AG04449 (cell line): ENCODE data around the gene SEMA3F.

Source experiments
- CTCF ChIA-PET: fragments of 350-600 bp; formaldehyde crosslinking; extraction: SDS; loops from one replicate; lab custom pipeline; 2021; ENCODE audit warnings: antibody characterized with exemption; lab: Yijun Ruan, JAX
- POLR2A ChIA-PET: fragments of 400-600, 350-600 bp; formaldehyde crosslinking; extraction: SDS; loops from one replicate; lab custom pipeline; 2020; ENCODE audit warnings: antibody characterized with exemption, inconsistent platforms; lab: Yijun Ruan, JAX
- DNase-seq: peaks from one replicate; pipeline ENCODE4 v3.0.0-alpha.2; 2010; ENCODE audit warnings: low read depth, low spot score
- H3K4me3 ChIP-seq: 2 replicates; pipeline ENCODE4 v1.5.1; 2011; ENCODE audit warnings: low read depth, mild to moderate bottlenecking, control low read depth, low read length
- TF ChIP-seq, protein P1 (sequence below): IDR thresholded peaks from one replicate; pipeline ENCODE4 v1.5.1; 2011; ENCODE audit warnings: mild to moderate bottlenecking, moderate library complexity, low read length, control low read depth, inconsistent platforms; ENCODE audit not compliant: insufficient read depth; ENCODE audit errors: missing control alignments

Gene SEMA3F

GRCh38 chr3:50128001-50128400 lies 27.1 kb upstream of the SEMA3F start:
- POLR2A ChIA-PET = no interaction called here
- CTCF ChIA-PET = interaction anchor here (31.5 kb wide), 1 partner anchor 58 kb away, joined by 817 read pairs; the partner anchor contains the start of gene GNAT1
- TF ChIP-seq, protein P1, sequence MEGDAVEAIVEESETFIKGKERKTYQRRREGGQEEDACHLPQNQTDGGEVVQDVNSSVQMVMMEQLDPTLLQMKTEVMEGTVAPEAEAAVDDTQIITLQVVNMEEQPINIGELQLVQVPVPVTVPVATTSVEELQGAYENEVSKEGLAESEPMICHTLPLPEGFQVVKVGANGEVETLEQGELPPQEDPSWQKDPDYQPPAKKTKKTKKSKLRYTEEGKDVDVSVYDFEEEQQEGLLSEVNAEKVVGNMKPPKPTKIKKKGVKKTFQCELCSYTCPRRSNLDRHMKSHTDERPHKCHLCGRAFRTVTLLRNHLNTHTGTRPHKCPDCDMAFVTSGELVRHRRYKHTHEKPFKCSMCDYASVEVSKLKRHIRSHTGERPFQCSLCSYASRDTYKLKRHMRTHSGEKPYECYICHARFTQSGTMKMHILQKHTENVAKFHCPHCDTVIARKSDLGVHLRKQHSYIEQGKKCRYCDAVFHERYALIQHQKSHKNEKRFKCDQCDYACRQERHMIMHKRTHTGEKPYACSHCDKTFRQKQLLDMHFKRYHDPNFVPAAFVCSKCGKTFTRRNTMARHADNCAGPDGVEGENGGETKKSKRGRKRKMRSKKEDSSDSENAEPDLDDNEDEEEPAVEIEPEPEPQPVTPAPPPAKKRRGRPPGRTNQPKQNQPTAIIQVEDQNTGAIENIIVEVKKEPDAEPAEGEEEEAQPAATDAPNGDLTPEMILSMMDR = no peak
- H3K4me3 ChIP-seq = no peak overlapping the region
- DNase-seq = no peak

- TF ChIP-seq, protein P1 = no peak
- DNase-seq = no peak
- no peak overlapping the region for H3K4me3 ChIP-seq
- POLR2A ChIA-PET = no interaction called here
- CTCF ChIA-PET = interaction anchor here (1.4 to 31.5 kb wide), 3 partner anchors 9 to 56 kb away, joined by 4 to 817 read pairs (median 4); partner anchors contain the start of gene GNAT1
Observed at GRCh38 chr3:50130436-50130835, 24.7 kb upstream of the SEMA3F start.

DNA sequence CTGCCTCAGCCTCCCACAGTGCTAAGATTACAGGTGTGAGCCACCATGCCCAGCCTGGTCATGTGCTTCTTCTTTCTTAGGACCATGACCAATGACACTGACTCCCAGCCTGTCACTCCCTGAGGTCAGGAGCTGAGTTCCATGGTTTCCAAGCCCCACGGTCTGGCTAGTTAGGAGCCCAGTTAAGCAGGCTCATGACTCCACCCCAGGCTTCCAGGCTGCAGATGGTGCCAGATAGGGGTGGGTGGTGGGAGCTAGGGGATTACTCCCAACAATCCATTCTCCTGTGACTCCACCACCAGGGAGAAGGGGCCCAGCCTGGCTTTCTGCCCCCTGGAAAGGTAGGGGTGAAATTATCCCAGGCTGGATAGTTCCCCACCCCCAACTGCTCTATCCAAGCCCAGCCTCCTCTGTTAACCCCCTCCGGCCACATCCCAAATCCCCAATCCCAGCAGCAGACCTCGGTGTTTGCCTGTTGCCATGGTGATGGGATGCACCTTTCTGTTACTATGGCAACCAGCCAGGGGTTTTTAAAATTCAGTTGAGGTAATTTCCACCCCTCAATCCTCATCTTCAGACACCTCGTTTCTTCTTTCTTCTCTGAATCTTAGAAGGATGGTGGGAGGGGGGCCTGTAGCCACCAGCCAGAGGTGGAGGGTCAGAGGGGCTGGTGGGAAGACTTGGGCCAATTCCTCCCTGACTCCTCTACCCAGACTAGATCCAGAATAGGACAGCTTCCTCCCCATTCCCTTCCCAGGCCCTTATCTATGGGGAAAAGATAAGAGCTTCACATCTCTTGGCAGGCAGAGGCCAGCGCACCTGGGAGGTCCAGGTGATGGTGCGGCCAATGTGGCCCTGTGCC lies 22.5 kb upstream of the SEMA3F start:
- TF ChIP-seq, protein P1 = no peak
- H3K4me3 ChIP-seq = no peak overlapping the region
- no peak for DNase-seq
- POLR2A ChIA-PET = no interaction called here
- CTCF ChIA-PET = interaction anchor here (1.0 to 31.5 kb wide), 4 partner anchors 10 to 93 kb away, joined by 3 to 817 read pairs (median 8); partner anchors contain the start of gene GNAT1

DNA sequence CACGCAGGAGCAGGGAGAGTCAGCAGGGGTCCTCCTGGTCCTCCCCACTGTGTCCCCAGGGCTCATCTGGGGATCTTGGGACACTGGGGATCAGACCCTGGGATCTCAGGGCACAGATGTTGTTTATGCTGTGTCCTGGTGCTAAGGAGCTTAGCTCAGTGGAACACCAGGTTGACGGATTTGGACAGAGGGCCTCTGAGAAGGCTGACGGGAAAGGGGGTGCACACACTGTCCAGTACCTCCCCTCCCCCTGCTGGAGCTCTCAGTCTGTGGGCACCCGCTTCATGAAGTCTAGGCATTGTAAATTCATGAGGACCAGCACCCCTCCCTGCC lies 21.9 kb upstream of the SEMA3F start:
- ChIA-PET POLR2A (no interaction called here), CTCF (interaction anchor here (1.0 to 31.5 kb wide), 3 partner anchors 11 to 53 kb away, joined by 3 to 817 read pairs (median 11); partner anchors contain the start of gene GNAT1)
- no peak overlapping the region for H3K4me3 ChIP-seq
- TF ChIP-seq, protein P1 = no peak
- DNase-seq = no peak

DNA sequence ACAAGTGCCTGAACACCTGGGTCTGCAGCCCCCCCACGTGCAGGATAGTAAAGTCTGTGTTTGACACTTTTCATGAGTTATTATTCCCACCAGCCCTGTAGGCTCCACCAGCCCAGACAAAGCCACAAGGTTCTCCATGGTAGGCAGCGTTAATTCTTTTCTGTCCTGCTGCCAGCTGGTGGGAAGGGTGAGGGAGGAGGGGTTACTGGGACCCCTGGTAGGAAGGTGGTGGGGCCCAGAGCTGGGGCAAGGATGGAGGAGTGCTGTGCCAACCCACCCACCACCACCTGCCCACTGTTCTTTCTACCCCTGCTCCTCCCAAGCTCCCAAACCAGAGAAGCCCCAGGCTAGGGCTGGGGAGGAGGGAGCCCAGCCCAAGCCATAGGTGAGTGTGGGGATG lies 20.8 kb upstream of the SEMA3F start:
- DNase-seq = no peak
- CTCF ChIA-PET = interaction anchor here (7.0 to 31.5 kb wide), 2 partner anchors 11 to 52 kb away, joined by 76 to 817 read pairs; partner anchors contain the start of gene GNAT1
- POLR2A ChIA-PET = no interaction called here
- H3K4me3 ChIP-seq = no peak overlapping the region
- TF ChIP-seq, protein P1 = no peak

DNA sequence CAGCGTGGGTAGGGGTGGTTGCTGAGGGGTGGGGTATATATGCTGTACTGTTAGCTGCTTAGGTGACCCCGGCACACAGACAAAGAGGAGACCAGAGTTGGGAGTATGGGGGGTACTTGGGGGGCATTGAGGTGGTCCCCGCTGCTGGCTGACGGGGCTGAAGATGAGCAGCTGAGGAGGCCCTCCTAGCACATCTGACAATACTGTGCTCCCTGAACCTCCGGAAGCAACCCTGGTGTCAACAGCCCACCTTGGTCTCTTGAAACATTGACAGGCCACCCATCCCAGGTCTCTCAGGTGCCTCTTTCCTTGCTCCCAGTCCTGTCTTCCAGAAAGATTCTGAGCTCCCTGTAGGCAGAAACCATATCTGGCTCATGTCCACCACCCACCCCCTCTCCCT lies 19.2 kb upstream of the SEMA3F start:
- no peak for DNase-seq
- ChIA-PET CTCF (interaction anchor here (1.2 to 31.5 kb wide), 3 partner anchors 13 to 50 kb away, joined by 5 to 817 read pairs (median 76); partner anchors contain the start of gene GNAT1), POLR2A (interaction anchor here (1.6 kb wide), 1 partner anchor 10 kb away, joined by 4 read pairs; no protein-coding TSS in a partner anchor)
- TF ChIP-seq, protein P1 = no peak
- H3K4me3 ChIP-seq = no peak overlapping the region
